DND-41 (cell line): ENCODE data around the gene MYH15.

ENCODE experiments used
- ATAC-seq: fragments of 200-7000 bp; cut with Tn5 transposase; 3 replicates; pipeline ENCODE4 v1.9.1; 2021; ENCODE audit warnings: low read depth; ENCODE audit not compliant: insufficient read depth
- DNase-seq: peaks from one replicate; pipeline ENCODE4 v3.0.0-alpha.2; 2020
- H2AFZ ChIP-seq: 2 replicates; pipeline ENCODE4 v1.6.0; 2012; ENCODE audit warnings: low read depth, low read length
- H3K27ac ChIP-seq: 2 replicates; pipeline ENCODE4 v1.5.1; 2012; ENCODE audit warnings: low read length, inconsistent platforms
- H3K27me3 ChIP-seq: fragments of 200-600 bp; sonication (generic); 2 replicates; pipeline ENCODE4 v1.6.0; 2012; ENCODE audit warnings: low read length, mild to moderate bottlenecking, inconsistent platforms; ENCODE audit not compliant: insufficient read depth, poor library complexity
- H3K36me3 ChIP-seq: 2 replicates; pipeline ENCODE4 v1.5.1; 2012; ENCODE audit warnings: low read length, inconsistent platforms; ENCODE audit not compliant: insufficient read depth
- H3K4me1 ChIP-seq: 2 replicates; pipeline ENCODE4 v1.5.1; 2012; ENCODE audit warnings: mild to moderate bottlenecking, low read length; ENCODE audit not compliant: insufficient read depth
- H3K4me2 ChIP-seq: 2 replicates; pipeline ENCODE4 v1.6.0; 2012; ENCODE audit warnings: mild to moderate bottlenecking, moderate library complexity, low read length, inconsistent platforms; ENCODE audit not compliant: insufficient read depth
- H3K4me3 ChIP-seq, 2 experiments: fragments of 200-600 bp in 1 of 2; shearing (Covaris generic) in 1 of 2; 2 replicates each; pipeline ENCODE4 v1.5.1; 2012 to 2016; ENCODE audit warnings: inconsistent platforms in 2 of 2, low read length in 2 of 2, mild to moderate bottlenecking in 2 of 2, low read depth in 1 of 2, moderate library complexity in 1 of 2
- H3K79me2 ChIP-seq: 2 replicates; pipeline ENCODE4 v1.6.0; 2012; ENCODE audit warnings: low read length, inconsistent platforms; ENCODE audit not compliant: insufficient read depth
- H3K9ac ChIP-seq: 2 replicates; pipeline ENCODE4 v1.6.0; 2012; ENCODE audit warnings: low read depth, mild to moderate bottlenecking, inconsistent platforms, low read length, moderate library complexity
- H3K9me3 ChIP-seq: 2 replicates; pipeline ENCODE4 v1.5.1; 2012; ENCODE audit warnings: low read length, moderate library complexity, mild to moderate bottlenecking, inconsistent platforms; ENCODE audit not compliant: insufficient read depth, severe bottlenecking
- H4K20me1 ChIP-seq: 2 replicates; pipeline ENCODE4 v1.6.0; 2012; ENCODE audit warnings: low read length; ENCODE audit not compliant: insufficient read depth
- CTCF ChIP-seq: IDR thresholded peaks from 2 replicates; pipeline ENCODE4 v1.5.1; 2012; ENCODE audit warnings: borderline replicate concordance, low read length, moderate library complexity, mild to moderate bottlenecking; ENCODE audit not compliant: poor library complexity, severe bottlenecking; ENCODE audit errors: extremely low read depth
- EZH2 ChIP-seq: IDR thresholded peaks from 3 replicates; pipeline ENCODE4 v1.6.1; 2012; ENCODE audit warnings: borderline replicate concordance, low read depth, mild to moderate bottlenecking, moderate library complexity, low read length, inconsistent platforms; ENCODE audit not compliant: severe bottlenecking

MYH15 gene

GRCh38 chr3:108342837-108343486 is 167.4 kb downstream of the MYH15 start:
- TF ChIP-seq EZH2 (no peak), CTCF (no peak)
- Histone ChIP-seq H4K20me1 (no peaks in the 10 kb centered on the region), H3K9me3 (no peaks in the 10 kb centered on the region), H3K27me3 (no peaks in the 10 kb centered on the region), H3K4me3 (no peak overlapping the region), H3K36me3 (no peaks in the 10 kb centered on the region), H3K79me2 (no peaks in the 10 kb centered on the region), H3K4me1 (no peaks in the 10 kb centered on the region), H3K27ac (no peak overlapping the region), H2AFZ (no peak overlapping the region), H3K9ac (no peak overlapping the region), H3K4me2 (no peak overlapping the region)
- DNase-seq (no peak), ATAC-seq (no peak)

- Histone ChIP-seq H3K27ac (no peak overlapping the region), H3K79me2 (no peaks in the 10 kb centered on the region), H3K4me1 (no peaks in the 10 kb centered on the region), H3K9ac (no peak overlapping the region), H3K36me3 (no peaks in the 10 kb centered on the region), H3K27me3 (no peaks in the 10 kb centered on the region), H2AFZ (no peak overlapping the region), H3K9me3 (no peaks in the 10 kb centered on the region), H3K4me3 (no peak overlapping the region), H3K4me2 (no peak overlapping the region), H4K20me1 (no peaks in the 10 kb centered on the region)
- no peak for DNase-seq
- no peak for TF ChIP-seq EZH2
- TF ChIP-seq CTCF = no peak
- ATAC-seq = no peak
These were observed 168.5 kb downstream of the MYH15 start for GRCh38 chr3:108341911-108342310.

GRCh38 chr3:108338901-108339545 is 171.4 kb downstream of the MYH15 start:
- Histone ChIP-seq H3K9me3 (no peaks in the 10 kb centered on the region), H3K4me1 (no peaks in the 10 kb centered on the region), H4K20me1 (no peaks in the 10 kb centered on the region), H3K27ac (no peak overlapping the region), H3K4me2 (no peak overlapping the region), H3K4me3 (no peak overlapping the region), H3K27me3 (no peaks in the 10 kb centered on the region), H3K9ac (no peak overlapping the region), H3K36me3 (no peaks in the 10 kb centered on the region), H3K79me2 (no peaks in the 10 kb centered on the region), H2AFZ (no peak overlapping the region)
- ATAC-seq (no peak), DNase-seq (no peak)
- TF ChIP-seq CTCF (no peak), EZH2 (no peak)

- H3K4me2 ChIP-seq = no peak overlapping the region
- H3K27ac ChIP-seq = no peak overlapping the region
- no peaks in the 10 kb centered on the region for H3K79me2 ChIP-seq
- ATAC-seq (no peak), DNase-seq (no peak)
- H3K9ac ChIP-seq = no peak overlapping the region
- H3K27me3 ChIP-seq = no peaks in the 10 kb centered on the region
- H4K20me1 ChIP-seq = no peaks in the 10 kb centered on the region
- TF ChIP-seq EZH2 (no peak), CTCF (no peak)
- peaks cover 2% of the 10 kb centered on the region; the same call in 1 of the 2 replicates for H3K4me1 ChIP-seq
- no peak overlapping the region for H3K4me3 ChIP-seq
- H3K36me3 ChIP-seq = no peaks in the 10 kb centered on the region
- no peak overlapping the region for H2AFZ ChIP-seq
- H3K9me3 ChIP-seq = no peaks in the 10 kb centered on the region
These were observed 175.7 kb downstream of the MYH15 start for GRCh38 chr3:108334701-108335100.
